ENCODE results near the gene TMCC3. TPM values are rescaled to one million over a fixed set of nuclear protein-coding genes. Genes with fewer than 3 reads are reported as not detected.

Gene TMCC3
- total RNA-seq, 1 experiment from 2014 or later = 0.49 TPM

- no peak for DNase-seq (ENCODE audit: low spot score)
- ChIA-PET POLR2A (ENCODE audit: low non-redundant PET) (no interaction called here), CTCF (no interaction called here)
- Histone ChIP-seq H3K9me3 (ENCODE audit: low read depth, low read length, poor library complexity, severe bottlenecking) (no peaks in the 10 kb centered on the region), H3K4me1 (ENCODE audit: insufficient read depth, low read length, poor library complexity, severe bottlenecking) (no peaks in the 10 kb centered on the region), H3K27ac (ENCODE audit: low read depth, low read length, poor library complexity, severe bottlenecking) (no peak overlapping the region), H3K36me3 (ENCODE audit: insufficient read depth, low read length, poor library complexity, severe bottlenecking) (no peaks in the 10 kb centered on the region), H3K4me3 (ENCODE audit: low read depth, low read length, poor library complexity, severe bottlenecking) (no peak overlapping the region), H3K27me3 (replicated peaks; ENCODE audit: insufficient read depth, low read depth, low read length, poor library complexity) (no peaks in the 10 kb centered on the region)
- intact Hi-C loops (cut with micrococcal nuclease; ENCODE audit: unreplicated experiment) = no loop called here
- TF ChIP-seq CTCF (conservative IDR thresholded peaks at IDR 0.05; ENCODE audit: low read depth, low read length) = no peak
- TF ChIP-seq EZH2 (IDR thresholded peaks at IDR 0.05; ENCODE audit: borderline replicate concordance, low read depth, low read length, poor library complexity, severe bottlenecking) = no peak
- no TSS peak for BruUV-seq (replicated peaks)
Measured at GRCh38 chr12:94575024-94575423, 75.3 kb downstream of the TMCC3 start.

- intact Hi-C loops (cut with micrococcal nuclease; ENCODE audit: unreplicated experiment) = no loop called here
- no TSS peak for BruUV-seq (replicated peaks)
- no peaks in the 10 kb centered on the region for H3K9me3 ChIP-seq (ENCODE audit: low read depth, low read length, poor library complexity, severe bottlenecking)
- POLR2A ChIA-PET (ENCODE audit: low non-redundant PET) = no interaction called here
- H3K27me3 ChIP-seq (replicated peaks; ENCODE audit: insufficient read depth, low read depth, low read length, poor library complexity) = peaks cover 7% of the 10 kb centered on the region
- H3K36me3 ChIP-seq (ENCODE audit: insufficient read depth, low read length, poor library complexity, severe bottlenecking) = no peaks in the 10 kb centered on the region
- TF ChIP-seq EZH2 (IDR thresholded peaks at IDR 0.05; ENCODE audit: borderline replicate concordance, low read depth, low read length, poor library complexity, severe bottlenecking) (no peak), CTCF (conservative IDR thresholded peaks at IDR 0.05; ENCODE audit: low read depth, low read length) (no peak)
- CTCF ChIA-PET = no interaction called here
- H3K27ac ChIP-seq (ENCODE audit: low read depth, low read length, poor library complexity, severe bottlenecking) = no peak overlapping the region
- no peak overlapping the region for H3K4me3 ChIP-seq (ENCODE audit: low read depth, low read length, poor library complexity, severe bottlenecking)
- DNase-seq (ENCODE audit: low spot score) = no peak
- no peaks in the 10 kb centered on the region for H3K4me1 ChIP-seq (ENCODE audit: insufficient read depth, low read length, poor library complexity, severe bottlenecking)
Measured at GRCh38 chr12:94571556-94571955, 78.8 kb downstream of the TMCC3 start.

GRCh38 chr12:94570161-94570560 lies 80.2 kb downstream of the TMCC3 start:
- intact Hi-C loops (cut with micrococcal nuclease; ENCODE audit: unreplicated experiment) = no loop called here
- CTCF ChIA-PET = no interaction called here

More at GRCh38 chr12:94570161-94570560, 80.2 kb downstream of the TMCC3 start:
- peaks cover 7% of the 10 kb centered on the region for H3K27me3 ChIP-seq (replicated peaks; ENCODE audit: insufficient read depth, low read depth, low read length, poor library complexity)
- no peak for DNase-seq (ENCODE audit: low spot score)
- H3K27ac ChIP-seq (ENCODE audit: low read depth, low read length, poor library complexity, severe bottlenecking) = no peak overlapping the region
- TF ChIP-seq CTCF (conservative IDR thresholded peaks at IDR 0.05; ENCODE audit: low read depth, low read length) = no peak
- no peak for TF ChIP-seq EZH2 (IDR thresholded peaks at IDR 0.05; ENCODE audit: borderline replicate concordance, low read depth, low read length, poor library complexity, severe bottlenecking)
- no peaks in the 10 kb centered on the region for H3K9me3 ChIP-seq (ENCODE audit: low read depth, low read length, poor library complexity, severe bottlenecking)
- no peaks in the 10 kb centered on the region for H3K36me3 ChIP-seq (ENCODE audit: insufficient read depth, low read length, poor library complexity, severe bottlenecking)
- POLR2A ChIA-PET (ENCODE audit: low non-redundant PET) = no interaction called here
- no peaks in the 10 kb centered on the region for H3K4me1 ChIP-seq (ENCODE audit: insufficient read depth, low read length, poor library complexity, severe bottlenecking)
- BruUV-seq (replicated peaks) = no TSS peak
- H3K4me3 ChIP-seq (ENCODE audit: low read depth, low read length, poor library complexity, severe bottlenecking) = no peak overlapping the region
